Sciatic nerve (tissue), 2 donors: ENCODE results near the gene NFIL3. TPM values are rescaled to one million over a fixed set of nuclear protein-coding genes. Genes with fewer than 3 reads are reported as not detected.
A peak's percentile ranks its signal among the peaks of the same experiment; 100 is the strongest.
"Not testable (repeated sequence)": the region's sequence is repeated elsewhere in the genome, so short reads cannot be mapped to it uniquely, and the experiment has no call there.

ENCODE experiments used
- ATAC-seq: fragments of 200-7000 bp; cut with Tn5 transposase; one replicate; pipeline ENCODE4 v1.9.1; 2020; ENCODE audit warnings: mild to moderate bottlenecking, moderate library complexity
- DNase-seq: peaks from one replicate; pipeline ENCODE4 v3.0.0-alpha.2; 2020; ENCODE audit warnings: low spot score
- intact Hi-C: fragments of 100-400 bp; cut with DNase I; formaldehyde crosslinking; loops from one replicate; pipeline ENCODE4 v1.14.2; 2022
- total RNA-seq: library from RNA; stranded (reverse); fragmentation: NEBNext Ultra II Directional; extraction: Animal tissue kit (Norgen Biotek cat#: 25700); gene quantifications from one replicate; pipeline ENCODE4 v1.2.1, GENCODE V29; 2021
- donor health status: DM: no; HTN: no; CAD: no.
- donor health status: DM: no; HTN: no; CAD: no.

The NFIL3 gene
- total RNA-seq, 1 donor from 2014 or later = 57.8 TPM

- DNase-seq = no peak
- intact Hi-C loops = no loop called here
- ATAC-seq = no peak
Measured at GRCh38 chr9:91405343-91406077, 18.1 kb downstream of the NFIL3 start.

GRCh38 chr9:91403665-91404543 lies 19.7 kb downstream of the NFIL3 start:
- ATAC-seq (no peak), DNase-seq (no peak)
- intact Hi-C loops = no loop called here

- DNase-seq (no peak), ATAC-seq (no peak)
- intact Hi-C loops = no loop called here
Measured at GRCh38 chr9:91398926-91399325, 24.7 kb downstream of the NFIL3 start.

- intact Hi-C loops = no loop called here
- ATAC-seq = peak; percentile 48
- no peak for DNase-seq
Measured at GRCh38 chr9:91395553-91396471, 27.8 kb downstream of the NFIL3 start.

GRCh38 chr9:91395106-91395552 lies 28.5 kb downstream of the NFIL3 start:
- ATAC-seq (peak; percentile 87), DNase-seq (no peak)
- intact Hi-C loops = no loop called here

- intact Hi-C loops = no loop called here
- no peak for DNase-seq
- ATAC-seq = no peak
Measured at GRCh38 chr9:91393826-91394225, 29.8 kb downstream of the NFIL3 start.

- no peak for ATAC-seq
- intact Hi-C loops = no loop called here
- DNase-seq = no peak
Measured at GRCh38 chr9:91392435-91392834, 31.2 kb downstream of the NFIL3 start.

- intact Hi-C loops = no loop called here
- DNase-seq (no peak), ATAC-seq (no peak)
Measured at GRCh38 chr9:91391818-91392217, 31.8 kb downstream of the NFIL3 start.

GRCh38 chr9:91391412-91391811 lies 32.2 kb downstream of the NFIL3 start:
- DNase-seq (no peak), ATAC-seq (no peak)
- intact Hi-C loops = no loop called here

GRCh38 chr9:91389686-91390085 lies 33.9 kb downstream of the NFIL3 start:
- DNase-seq, ATAC-seq, intact Hi-C loops: not testable (repeated sequence)

GRCh38 chr9:91386765-91387164 lies 36.9 kb downstream of the NFIL3 start:
- intact Hi-C loops = no loop called here
- DNase-seq (no peak), ATAC-seq (no peak)

- no peak for DNase-seq
- ATAC-seq = no peak
- intact Hi-C loops = no loop called here
Measured at GRCh38 chr9:91384954-91385353, 38.7 kb downstream of the NFIL3 start.

GRCh38 chr9:91383577-91383976 lies 40.1 kb downstream of the NFIL3 start:
- intact Hi-C loops = no loop called here
- ATAC-seq = no peak
- DNase-seq = no peak

- ATAC-seq (no peak), DNase-seq (no peak)
- intact Hi-C loops = no loop called here
Measured at GRCh38 chr9:91382298-91382697, 41.3 kb downstream of the NFIL3 start.

GRCh38 chr9:91379426-91379825 lies 44.2 kb downstream of the NFIL3 start:
- DNase-seq (no peak), ATAC-seq (no peak)
- intact Hi-C loops = no loop called here

GRCh38 chr9:91378695-91379127 lies 44.9 kb downstream of the NFIL3 start:
- DNase-seq = no peak
- intact Hi-C loops = no loop called here
- peak; percentile 92 for ATAC-seq

GRCh38 chr9:91378054-91378453 lies 45.6 kb downstream of the NFIL3 start:
- ATAC-seq, intact Hi-C loops, DNase-seq: not testable (repeated sequence)

GRCh38 chr9:91376239-91376638 lies 47.4 kb downstream of the NFIL3 start:
- intact Hi-C loops = no loop called here
- DNase-seq = no peak
- no peak for ATAC-seq

- intact Hi-C loops = no loop called here
- DNase-seq (no peak), ATAC-seq (no peak)
Measured at GRCh38 chr9:91374939-91375338, 48.7 kb downstream of the NFIL3 start.
